Activated T-cell treated with anti-CD3 and anti-CD28 coated beads, Interleukin-2, amount 50 U/mL, for 1 hour (primary cell): Measurements from ENCODE around the gene CGNL1.

ENCODE experiments used
- DNase-seq: peaks from one replicate; pipeline ENCODE4 v3.0.0-alpha.2; 2020

The CGNL1 gene

GRCh38 chr15:57388464-57388863, 12.2 kb downstream of the CGNL1 start:
- no peak for DNase-seq

GRCh38 chr15:57389991-57390390, 13.7 kb downstream of the CGNL1 start:
- no peak for DNase-seq

GRCh38 chr15:57390583-57390982, 14.3 kb downstream of the CGNL1 start:
- no peak for DNase-seq

- no peak for DNase-seq
Observed at GRCh38 chr15:57391537-57391936, 15.2 kb downstream of the CGNL1 start.

GRCh38 chr15:57393061-57393460, 16.8 kb downstream of the CGNL1 start:
- no peak for DNase-seq

GRCh38 chr15:57395292-57395691, 19.0 kb downstream of the CGNL1 start:
- DNase-seq = no peak

- no peak for DNase-seq
Observed at GRCh38 chr15:57398336-57398735, 22.0 kb downstream of the CGNL1 start.

- DNase-seq = no peak
Observed at GRCh38 chr15:57401546-57401945, 25.2 kb downstream of the CGNL1 start.

GRCh38 chr15:57403017-57403416, 26.7 kb downstream of the CGNL1 start:
- DNase-seq = no peak

- DNase-seq = no peak
Observed at GRCh38 chr15:57403566-57404325, 27.4 kb downstream of the CGNL1 start.

GRCh38 chr15:57405133-57405532, 28.8 kb downstream of the CGNL1 start:
- no peak for DNase-seq

- DNase-seq = no peak
Observed at GRCh38 chr15:57406062-57406772, 29.9 kb downstream of the CGNL1 start.

GRCh38 chr15:57410373-57410772, 34.1 kb downstream of the CGNL1 start:
- no peak for DNase-seq

- no peak for DNase-seq
Observed at GRCh38 chr15:57411945-57412768, 35.9 kb downstream of the CGNL1 start.

GRCh38 chr15:57415602-57416001, 39.3 kb downstream of the CGNL1 start:
- DNase-seq = no peak

- no peak for DNase-seq
Observed at GRCh38 chr15:57418635-57419034, 42.3 kb downstream of the CGNL1 start.

- DNase-seq = no peak
Observed at GRCh38 chr15:57419335-57419734, 43.0 kb downstream of the CGNL1 start.

GRCh38 chr15:57421110-57421509, 44.8 kb downstream of the CGNL1 start:
- DNase-seq = no peak

GRCh38 chr15:57421551-57421950, 45.2 kb downstream of the CGNL1 start:
- DNase-seq = no peak

- no peak for DNase-seq
Observed at GRCh38 chr15:57422113-57422754, 45.9 kb downstream of the CGNL1 start.

GRCh38 chr15:57423599-57424140, 47.4 kb downstream of the CGNL1 start:
- no peak for DNase-seq

GRCh38 chr15:57424628-57425405, 48.5 kb downstream of the CGNL1 start:
- DNase-seq = no peak
